ENCODE measurements around the gene TERC. TPM values are rescaled to one million over a fixed set of nuclear protein-coding genes. Genes with fewer than 3 reads are reported as not detected.

The TERC gene
- total and polyA plus RNA-seq, 8 donors, result 1.0 to 11.1 (median 2.7) TPM; not detected in 3

GRCh38 chr3:169790687-169791429 lies 26.0 kb upstream of the TERC start:
- Histone ChIP-seq H3K9me3 (no peaks in the 10 kb centered on the region), H3K4me1 (no peaks in the 10 kb centered on the region), H3K4me3 (no peak overlapping the region), H3K27ac (no peak overlapping the region), H3K27me3 (no peaks in the 10 kb centered on the region), H3K36me3 (peaks cover 0 to 16% (median 3%) of the 10 kb centered on the region in 3 donors)
- intact Hi-C loops (cut with DNase I), result no loop called here
- 85 to 91% methylated on average over 4 of the region's 4 CpGs for WGBS, 2 donors
- no peak for TF ChIP-seq CTCF (IDR thresholded peaks at IDR 0.05)
- ATAC-seq, result no peak
- no peak for FAIRE-seq
- DNase-seq, result no peak

DNA sequence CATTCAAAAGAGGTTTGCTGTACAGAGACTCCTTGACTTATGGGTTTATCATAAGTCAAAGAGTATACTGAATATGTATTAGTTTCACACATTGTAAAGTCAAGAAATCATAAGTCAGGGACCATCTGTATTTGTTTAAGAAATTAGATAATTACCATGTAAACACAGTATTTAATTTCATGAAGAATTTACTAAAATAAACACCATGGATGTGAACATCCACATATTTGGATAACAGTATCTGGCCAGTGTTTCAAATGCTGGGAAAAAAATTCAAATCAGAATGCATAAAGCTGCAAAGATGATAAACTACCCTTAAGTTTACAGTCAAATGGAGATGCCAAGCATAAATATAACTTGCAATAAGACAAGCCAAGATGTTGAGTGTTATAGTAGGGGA lies 25.4 kb upstream of the TERC start:
- H3K27ac ChIP-seq, result no peak overlapping the region
- H3K9me3 ChIP-seq, result no peaks in the 10 kb centered on the region
- ATAC-seq (no peak), DNase-seq (no peak), FAIRE-seq (no peak)
- TF ChIP-seq CTCF (IDR thresholded peaks at IDR 0.05), result no peak
- H3K36me3 ChIP-seq, result peaks cover 0 to 16% (median 3%) of the 10 kb centered on the region in 3 donors
- H3K27me3 ChIP-seq, result no peaks in the 10 kb centered on the region
- no peak overlapping the region for H3K4me3 ChIP-seq
- intact Hi-C loops (cut with DNase I), result no loop called here
- no peaks in the 10 kb centered on the region for H3K4me1 ChIP-seq

DNA sequence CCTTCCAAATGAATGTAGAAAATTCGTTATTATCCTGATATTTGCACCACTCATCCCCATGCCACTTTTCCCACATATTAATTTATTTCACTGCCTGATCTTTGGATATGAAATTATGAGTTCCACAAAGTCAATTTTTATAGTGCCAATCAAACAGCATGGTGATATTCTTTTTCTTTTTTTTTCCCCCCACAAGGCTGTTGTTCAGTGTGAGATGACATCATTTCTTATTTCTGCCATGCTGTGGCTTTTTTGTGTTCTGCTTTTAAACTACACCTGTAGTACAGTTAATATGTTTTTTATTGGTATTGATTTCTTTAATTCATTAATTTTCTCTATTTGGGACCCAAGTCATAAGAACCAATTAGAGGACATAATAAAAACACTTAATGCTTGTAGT lies 22.9 kb upstream of the TERC start:
- FAIRE-seq (no peak), DNase-seq (no peak), ATAC-seq (no peak)
- no peak overlapping the region for H3K4me3 ChIP-seq
- intact Hi-C loops (cut with DNase I), result no loop called here
- no peaks in the 10 kb centered on the region for H3K4me1 ChIP-seq
- H3K27ac ChIP-seq, result no peak overlapping the region
- no peak for TF ChIP-seq CTCF (IDR thresholded peaks at IDR 0.05)
- no peaks in the 10 kb centered on the region for H3K27me3 ChIP-seq
- WGBS, 2 donors, result 84 to 97% methylated on average over 1 of the region's 1 CpG
- H3K36me3 ChIP-seq, result peaks cover 0 to 32% (median 5%) of the 10 kb centered on the region in 3 donors
- no peaks in the 10 kb centered on the region for H3K9me3 ChIP-seq

GRCh38 chr3:169787120-169787519 lies 22.3 kb upstream of the TERC start:
- FAIRE-seq (no peak), ATAC-seq (no peak), DNase-seq (no peak)
- H3K27ac ChIP-seq, result no peak overlapping the region
- no peaks in the 10 kb centered on the region for H3K9me3 ChIP-seq
- no peak overlapping the region for H3K4me3 ChIP-seq
- no peaks in the 10 kb centered on the region for H3K27me3 ChIP-seq
- intact Hi-C loops (cut with DNase I), result no loop called here
- H3K4me1 ChIP-seq, result no peaks in the 10 kb centered on the region
- no peak for TF ChIP-seq CTCF (IDR thresholded peaks at IDR 0.05)
- WGBS, 2 donors, result 96 to 97% methylated on average over 4 of the region's 4 CpGs
- peaks cover 0 to 38% (median 5%) of the 10 kb centered on the region in 3 donors for H3K36me3 ChIP-seq

DNA sequence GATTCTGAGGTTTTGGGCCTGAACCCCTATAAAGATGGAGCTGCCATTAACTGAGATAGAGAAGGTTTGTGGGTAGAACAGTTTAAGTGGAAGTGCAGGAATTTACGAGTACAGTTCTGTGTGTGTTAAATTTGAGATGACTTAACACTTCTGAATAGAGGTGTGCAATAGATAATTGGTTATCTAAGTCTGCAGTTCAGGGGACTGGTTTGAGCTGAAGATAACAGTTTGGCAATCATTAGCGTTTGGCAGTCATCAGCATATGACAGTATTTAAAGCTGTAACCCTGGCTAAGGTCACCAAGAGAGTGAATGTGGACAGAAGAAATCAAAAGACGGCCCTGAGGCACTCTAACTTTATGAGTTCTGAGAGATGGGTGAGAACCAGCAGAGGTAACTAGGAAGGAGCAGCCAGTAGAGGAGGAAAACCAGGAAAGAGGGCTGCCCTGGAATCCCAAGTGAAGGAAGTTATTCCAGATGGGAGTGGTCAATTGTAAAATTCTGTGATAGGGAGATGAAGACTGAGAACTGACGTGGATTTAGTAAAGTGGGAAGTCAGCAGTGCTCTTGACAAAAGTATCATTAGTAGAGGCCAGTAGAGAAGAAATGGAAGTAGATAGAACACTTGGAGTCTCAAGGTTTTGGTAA lies 16.5 kb upstream of the TERC start:
- FAIRE-seq (no peak), DNase-seq (no peak), ATAC-seq (no peak)
- H3K4me1 ChIP-seq, result peaks cover 0 to 2% (median 0%) of the 10 kb centered on the region in 3 donors
- peaks cover 0 to 54% (median 2%) of the 10 kb centered on the region in 3 donors for H3K36me3 ChIP-seq
- no peaks in the 10 kb centered on the region for H3K27me3 ChIP-seq
- H3K4me3 ChIP-seq, result no peak overlapping the region
- H3K27ac ChIP-seq, result no peak overlapping the region
- H3K9me3 ChIP-seq, result no peaks in the 10 kb centered on the region
- TF ChIP-seq CTCF (IDR thresholded peaks at IDR 0.05), result no peak
- 76 to 81% methylated on average over 4 of the region's 4 CpGs for WGBS, 2 donors
- intact Hi-C loops (cut with DNase I), result no loop called here

Data from pancreas (tissue), 10 donors.